Neural cell (in vitro differentiated cells): ENCODE data around the gene UTY.

Experiments used
- CTCF ChIP-seq: fragments of 450-650 bp; IDR thresholded peaks from 2 replicates; pipeline ENCODE4 v1.5.1; 2014; ENCODE audit warnings: antibody characterized with exemption, mild to moderate bottlenecking, moderate library complexity; ENCODE audit not compliant: poor library complexity, severe bottlenecking
- EP300 ChIP-seq: fragments of 450-650 bp; conservative IDR thresholded peaks from 2 replicates; pipeline ENCODE4 v1.6.1; 2014; ENCODE audit warnings: antibody characterized with exemption, mild to moderate bottlenecking, moderate library complexity; ENCODE audit not compliant: poor library complexity, severe bottlenecking
- EZH2 ChIP-seq: fragments of 200-600, 300-800 bp; shearing (Covaris generic), sonication (generic); IDR thresholded peaks from 2 replicates; pipeline ENCODE4 v1.6.1; 2014; ENCODE audit warnings: antibody characterized with exemption, low read length, borderline replicate concordance, mild to moderate bottlenecking; ENCODE audit not compliant: insufficient read depth, poor library complexity, severe bottlenecking
- MXI1 ChIP-seq: fragments of 450-650 bp; conservative IDR thresholded peaks from 2 replicates; pipeline ENCODE4 v1.6.1; 2014; ENCODE audit warnings: antibody characterized with exemption, mild to moderate bottlenecking; ENCODE audit not compliant: poor library complexity, severe bottlenecking
- POLR2AphosphoS5 ChIP-seq: IDR thresholded peaks from 2 replicates; pipeline ENCODE4 v1.6.1; 2012
- RAD21 ChIP-seq: fragments of 450-650 bp; conservative IDR thresholded peaks from 2 replicates; pipeline ENCODE4 v1.6.1; 2014; ENCODE audit warnings: antibody characterized with exemption, mild to moderate bottlenecking, moderate library complexity
- REST ChIP-seq: IDR thresholded peaks from 2 replicates; pipeline ENCODE4 v1.6.1; 2012; ENCODE audit warnings: borderline replicate concordance
- SMC3 ChIP-seq: fragments of 450-650 bp; conservative IDR thresholded peaks from 2 replicates; pipeline ENCODE4 v1.6.1; 2014; ENCODE audit warnings: antibody characterized with exemption, mild to moderate bottlenecking, moderate library complexity; ENCODE audit not compliant: poor library complexity
- TAF1 ChIP-seq: IDR thresholded peaks from 2 replicates; pipeline ENCODE4 v1.6.1; 2012; ENCODE audit warnings: low read depth

GRCh38 chrY:13347106-13347505, 132.7 kb downstream of the UTY start:
- no peak for TF ChIP-seq CTCF
- no peak for TF ChIP-seq MXI1
- no peak for TF ChIP-seq POLR2AphosphoS5
- no peak for TF ChIP-seq SMC3
- TF ChIP-seq REST: no peak
- no peak for TF ChIP-seq EZH2
- TF ChIP-seq RAD21: no peak
- TF ChIP-seq EP300: no peak
- TF ChIP-seq TAF1: no peak
